Measurements from ENCODE around the gene SLC22A4. TPM values are rescaled to one million over a fixed set of nuclear protein-coding genes. Genes with fewer than 3 reads are reported as not detected.

The SLC22A4 gene
- polyA plus RNA-seq, 1 donor from 2014 or later: 2.0 TPM

DNA sequence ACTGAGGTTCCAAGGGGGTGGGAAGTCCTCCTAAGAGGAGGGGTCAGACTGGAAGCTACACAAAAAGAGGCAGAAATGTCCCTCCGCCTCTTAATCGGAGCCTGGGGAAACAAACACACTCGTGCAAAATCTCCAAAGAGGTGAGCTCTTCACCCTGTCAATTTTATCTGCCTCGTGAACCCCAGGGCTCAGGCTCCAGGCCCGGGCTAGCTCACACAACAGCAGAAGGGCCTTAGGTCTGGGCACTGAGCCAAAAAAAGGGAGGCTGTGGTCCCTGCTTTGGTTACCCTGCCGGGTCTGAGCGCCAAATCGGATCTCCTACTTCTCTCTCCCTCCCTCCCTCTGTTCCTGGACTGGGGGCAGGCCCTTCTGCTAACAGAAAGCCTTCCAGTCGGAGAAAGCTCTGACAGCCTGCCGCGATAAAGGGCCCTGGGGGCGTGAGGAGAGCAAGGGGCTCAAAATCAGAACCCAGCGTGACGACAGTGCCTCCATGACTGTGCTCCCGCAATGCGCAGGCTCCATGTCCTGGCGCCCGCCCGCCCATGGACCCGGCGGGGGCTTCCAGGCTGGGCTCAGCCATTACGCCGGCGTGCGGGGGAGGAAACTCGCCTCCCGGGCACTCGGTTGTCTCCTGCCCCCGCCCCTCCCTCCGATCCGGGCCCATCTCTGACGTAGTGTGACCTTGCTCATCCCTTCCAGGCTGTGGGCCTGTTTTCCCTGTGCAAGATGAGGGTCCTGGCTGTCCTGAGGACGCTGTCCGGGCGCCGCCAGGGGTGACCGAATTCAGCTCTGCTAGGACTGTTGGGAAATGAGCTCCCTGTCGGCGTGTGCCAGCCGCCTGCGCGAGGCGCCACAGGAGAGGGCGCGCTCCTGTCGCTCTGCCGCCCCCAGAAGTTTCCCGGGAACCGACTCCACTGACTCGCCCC is 865 bp upstream of the SLC22A4 start:
- Histone ChIP-seq H3K9ac (ENCODE audit: low read length) (peak overlapping the region; percentile 84), H4K20me1 (ENCODE audit: insufficient read depth) (no peaks in the 10 kb centered on the region), H3K4me3 (ENCODE audit: low read length) (peak overlapping the region; percentile 86), H2AFZ (ENCODE audit: low read depth, low read length) (peak overlapping the region; percentile 82), H3F3A (ENCODE audit: insufficient read depth, low read length, poor library complexity, severe bottlenecking) (no peaks in the 10 kb centered on the region), H3K9me3 (ENCODE audit: low read length) (no peaks in the 10 kb centered on the region), H3K36me3 (ENCODE audit: insufficient read depth, low read length) (no peaks in the 10 kb centered on the region), H3K4me2 (ENCODE audit: low read length) (peak overlapping the region; percentile 80), H3K79me2 (replicated peaks; ENCODE audit: insufficient read depth, low read length) (no peaks in the 10 kb centered on the region), H3K27me3 (ENCODE audit: insufficient read depth, low read depth, low read length) (peaks cover 20% of the 10 kb centered on the region), H3K27ac (ENCODE audit: low read length) (peak overlapping the region; percentile 82), H3K9me2 (ENCODE audit: insufficient read depth, low read length) (no peaks in the 10 kb centered on the region)
- TF ChIP-seq EZH2 (IDR thresholded peaks at IDR 0.05; ENCODE audit: borderline replicate concordance, insufficient read depth, low read length, poor library complexity, severe bottlenecking) (no peak), EP300 (conservative IDR thresholded peaks at IDR 0.05; ENCODE audit: poor library complexity, severe bottlenecking) (peak; percentile 11), POLR2AphosphoS5 (IDR thresholded peaks at IDR 0.05) (peak; percentile 61)
- TF ChIP-seq, protein P1, sequence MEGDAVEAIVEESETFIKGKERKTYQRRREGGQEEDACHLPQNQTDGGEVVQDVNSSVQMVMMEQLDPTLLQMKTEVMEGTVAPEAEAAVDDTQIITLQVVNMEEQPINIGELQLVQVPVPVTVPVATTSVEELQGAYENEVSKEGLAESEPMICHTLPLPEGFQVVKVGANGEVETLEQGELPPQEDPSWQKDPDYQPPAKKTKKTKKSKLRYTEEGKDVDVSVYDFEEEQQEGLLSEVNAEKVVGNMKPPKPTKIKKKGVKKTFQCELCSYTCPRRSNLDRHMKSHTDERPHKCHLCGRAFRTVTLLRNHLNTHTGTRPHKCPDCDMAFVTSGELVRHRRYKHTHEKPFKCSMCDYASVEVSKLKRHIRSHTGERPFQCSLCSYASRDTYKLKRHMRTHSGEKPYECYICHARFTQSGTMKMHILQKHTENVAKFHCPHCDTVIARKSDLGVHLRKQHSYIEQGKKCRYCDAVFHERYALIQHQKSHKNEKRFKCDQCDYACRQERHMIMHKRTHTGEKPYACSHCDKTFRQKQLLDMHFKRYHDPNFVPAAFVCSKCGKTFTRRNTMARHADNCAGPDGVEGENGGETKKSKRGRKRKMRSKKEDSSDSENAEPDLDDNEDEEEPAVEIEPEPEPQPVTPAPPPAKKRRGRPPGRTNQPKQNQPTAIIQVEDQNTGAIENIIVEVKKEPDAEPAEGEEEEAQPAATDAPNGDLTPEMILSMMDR (IDR thresholded peaks at IDR 0.05; ENCODE audit: poor library complexity, severe bottlenecking): peak; percentile 51

- Histone ChIP-seq H4K20me1 (ENCODE audit: insufficient read depth) (no peaks in the 10 kb centered on the region), H3K4me3 (ENCODE audit: low read length) (peak overlapping the region; percentile 86), H3K9me2 (ENCODE audit: insufficient read depth, low read length) (no peaks in the 10 kb centered on the region), H3K9me3 (ENCODE audit: low read length) (no peaks in the 10 kb centered on the region), H3K36me3 (ENCODE audit: insufficient read depth, low read length) (no peaks in the 10 kb centered on the region), H2AFZ (ENCODE audit: low read depth, low read length) (peak overlapping the region; percentile 33), H3K27ac (ENCODE audit: low read length) (peak overlapping the region; percentile 31), H3K27me3 (ENCODE audit: insufficient read depth, low read depth, low read length) (peaks cover 20% of the 10 kb centered on the region), H3K9ac (ENCODE audit: low read length) (peak overlapping the region; percentile 84), H3K4me2 (ENCODE audit: low read length) (peak overlapping the region; percentile 80), H3K79me2 (replicated peaks; ENCODE audit: insufficient read depth, low read length) (no peaks in the 10 kb centered on the region), H3F3A (ENCODE audit: insufficient read depth, low read length, poor library complexity, severe bottlenecking) (no peaks in the 10 kb centered on the region)
- TF ChIP-seq RAD21 (conservative IDR thresholded peaks at IDR 0.05): no peak
- no peak for TF ChIP-seq MXI1 (conservative IDR thresholded peaks at IDR 0.05; ENCODE audit: poor library complexity, severe bottlenecking)
- TF ChIP-seq TAF1 (IDR thresholded peaks at IDR 0.05; ENCODE audit: low read depth): no peak
- TF ChIP-seq, protein P1 (IDR thresholded peaks at IDR 0.05; ENCODE audit: poor library complexity, severe bottlenecking): no peak
- TF ChIP-seq EP300 (conservative IDR thresholded peaks at IDR 0.05; ENCODE audit: poor library complexity, severe bottlenecking): no peak
- TF ChIP-seq POLR2AphosphoS5 (IDR thresholded peaks at IDR 0.05): no peak
- no peak for TF ChIP-seq EZH2 (IDR thresholded peaks at IDR 0.05; ENCODE audit: borderline replicate concordance, insufficient read depth, low read length, poor library complexity, severe bottlenecking)
- no peak for TF ChIP-seq REST (IDR thresholded peaks at IDR 0.05; ENCODE audit: borderline replicate concordance)
- no peak for TF ChIP-seq SMC3 (conservative IDR thresholded peaks at IDR 0.05; ENCODE audit: poor library complexity)
These were observed 722 bp downstream of the SLC22A4 start for GRCh38 chr5:132294728-132295504.
